ENCODE results near the gene IGFL4.
A peak's percentile ranks its signal among the peaks of the same experiment; 100 is the strongest.

The IGFL4 gene

DNA sequence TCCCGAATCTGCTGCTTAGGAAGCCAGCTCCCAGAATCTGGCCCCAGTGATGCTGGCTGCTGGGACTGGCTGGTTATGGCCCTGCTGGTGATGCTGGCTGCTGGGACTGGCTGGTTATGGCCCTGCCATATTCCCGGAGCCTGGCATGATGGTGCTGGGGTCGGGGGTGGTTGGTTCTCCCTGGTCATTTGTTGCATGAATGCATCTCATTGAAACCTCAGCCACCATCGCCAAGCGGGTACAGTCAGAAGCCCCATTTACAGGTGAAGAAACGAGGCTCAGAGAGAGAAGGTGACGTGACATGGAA lies 20.0 kb downstream of the IGFL4 start:
- DNase-seq (ENCODE audit: low spot score), result no peak

DNA sequence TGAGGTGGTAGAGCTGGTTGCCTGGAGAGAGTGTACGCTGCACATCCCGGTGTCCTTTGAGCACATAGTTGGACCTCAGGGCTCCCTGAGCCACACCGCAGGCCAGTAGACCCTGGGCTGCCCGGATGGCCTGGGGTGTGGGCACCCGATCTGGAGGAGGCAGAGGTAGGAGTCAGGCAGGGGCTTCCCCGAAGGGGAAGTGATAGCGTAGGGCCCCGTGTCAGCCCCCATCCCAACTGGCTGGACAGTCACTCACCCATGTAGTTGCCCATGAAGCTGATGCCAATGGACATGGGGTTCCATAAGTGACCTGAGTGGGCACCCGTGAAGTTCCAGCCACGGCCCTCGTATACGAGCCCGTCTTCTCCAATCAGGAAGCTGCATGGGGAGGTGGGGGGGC lies 21.5 kb downstream of the IGFL4 start:
- no peak for DNase-seq (ENCODE audit: low spot score)

DNA sequence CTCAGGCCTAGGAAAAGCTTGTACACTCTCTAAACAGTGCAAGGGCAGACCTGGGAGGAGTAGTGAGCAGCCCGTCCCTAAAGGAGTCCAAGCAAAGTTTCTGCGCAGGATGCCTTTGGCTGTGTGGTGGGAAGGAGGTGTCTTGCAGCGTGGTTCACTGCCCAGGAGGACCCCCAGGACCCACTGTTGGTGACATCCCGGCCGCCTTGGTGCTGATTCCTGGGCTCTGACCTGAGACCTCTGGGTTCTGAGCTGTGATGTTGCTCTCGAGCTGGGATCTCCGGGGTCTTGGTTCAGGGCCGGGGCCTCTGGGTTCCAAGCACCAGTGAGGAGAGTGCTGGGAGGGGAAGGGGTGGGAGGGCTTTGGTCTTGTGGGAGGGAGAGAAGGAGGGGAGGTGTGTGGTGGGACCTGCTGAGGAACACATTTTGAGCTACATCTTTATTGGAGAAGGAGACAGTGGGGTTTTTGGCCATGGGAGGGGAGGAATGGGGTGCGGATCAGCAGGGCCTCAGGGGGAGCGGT lies 22.0 kb downstream of the IGFL4 start:
- no peak for DNase-seq (ENCODE audit: low spot score)

DNA sequence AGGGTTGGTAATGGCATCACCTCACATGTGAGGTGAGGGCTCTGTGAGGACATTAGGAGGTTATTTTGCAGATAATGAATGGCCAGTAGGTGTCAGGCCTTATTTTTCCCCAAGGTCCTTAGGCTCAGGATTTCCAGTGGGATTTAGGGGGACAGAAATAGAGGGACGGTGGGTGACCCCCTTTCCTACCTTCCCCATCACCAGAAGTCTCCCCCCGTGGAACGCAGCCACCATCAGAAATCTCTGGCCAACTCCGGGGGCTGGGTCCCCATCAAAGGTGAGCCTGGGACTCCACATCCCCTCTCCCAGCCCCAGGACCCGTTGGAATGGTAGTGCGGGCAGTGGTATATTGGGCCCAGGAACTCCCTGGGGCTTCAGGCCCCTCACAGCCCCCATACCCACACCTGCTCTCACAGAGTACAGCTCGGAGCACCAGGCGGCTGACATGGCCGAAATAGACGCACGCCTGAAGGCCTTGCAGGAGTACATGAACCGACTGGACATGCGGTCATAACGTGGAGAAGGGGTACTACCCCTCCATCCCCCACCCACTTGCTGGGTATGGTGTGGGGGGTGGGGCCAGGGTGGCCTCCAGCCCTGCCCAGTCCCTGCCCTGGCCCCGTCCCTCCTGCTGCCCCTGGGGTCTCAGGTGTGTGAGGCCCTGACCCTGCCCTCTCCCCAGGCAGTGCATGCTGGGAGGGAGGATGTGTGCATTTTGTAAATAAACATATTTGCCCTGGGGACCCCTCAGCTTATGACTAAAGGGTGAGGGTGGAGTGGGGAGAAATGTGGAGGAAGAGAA lies 22.7 kb downstream of the IGFL4 start:
- DNase-seq (ENCODE audit: low spot score), result no peak

DNA sequence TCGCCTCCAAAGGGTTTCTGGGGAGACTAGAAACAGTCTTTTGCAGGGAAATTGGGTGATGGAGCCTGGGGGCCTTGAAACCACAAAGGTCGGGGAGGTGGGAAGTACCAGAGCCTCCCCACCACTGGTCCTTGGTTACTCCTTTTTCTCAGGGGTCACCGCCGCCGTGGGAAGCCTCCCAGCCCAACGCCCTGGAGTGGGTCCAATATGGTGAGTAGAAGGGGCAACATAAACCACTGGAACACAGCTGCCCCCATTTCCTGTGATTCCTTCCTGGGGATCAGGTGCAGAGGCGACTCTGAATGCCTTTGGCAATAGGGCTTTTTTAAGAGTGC lies 23.7 kb downstream of the IGFL4 start:
- no peak for DNase-seq (ENCODE audit: low spot score)

- DNase-seq (ENCODE audit: low spot score), result peak; percentile 86
Observed at GRCh38 chr19:46016426-46017094, 24.2 kb downstream of the IGFL4 start.

- DNase-seq (ENCODE audit: low spot score), result peak; percentile 35
Observed at GRCh38 chr19:46015687-46016425, 24.9 kb downstream of the IGFL4 start.

GRCh38 chr19:46014941-46015686 lies 25.7 kb downstream of the IGFL4 start:
- DNase-seq (ENCODE audit: low spot score), result peak; percentile 88

DNA sequence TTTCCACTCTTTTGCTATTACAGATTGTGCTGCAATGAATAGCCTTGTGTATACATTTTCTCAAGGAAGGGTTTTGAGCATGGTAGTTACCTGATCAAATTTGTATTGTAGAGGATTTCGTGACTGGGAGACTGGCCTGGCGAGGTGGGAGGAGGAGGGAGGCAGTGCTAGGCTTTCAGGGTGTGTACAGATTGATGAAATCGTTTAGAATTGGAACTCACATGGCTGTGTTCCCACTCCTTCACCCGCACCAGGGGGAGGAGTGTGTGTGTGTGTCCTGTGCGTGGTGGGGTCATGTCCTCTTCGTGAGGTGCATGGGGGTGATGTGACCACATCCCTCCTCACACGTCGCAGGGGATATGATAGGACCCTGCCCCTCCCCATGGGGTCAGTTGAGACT lies 26.3 kb downstream of the IGFL4 start:
- DNase-seq (ENCODE audit: low spot score), result no peak

DNA sequence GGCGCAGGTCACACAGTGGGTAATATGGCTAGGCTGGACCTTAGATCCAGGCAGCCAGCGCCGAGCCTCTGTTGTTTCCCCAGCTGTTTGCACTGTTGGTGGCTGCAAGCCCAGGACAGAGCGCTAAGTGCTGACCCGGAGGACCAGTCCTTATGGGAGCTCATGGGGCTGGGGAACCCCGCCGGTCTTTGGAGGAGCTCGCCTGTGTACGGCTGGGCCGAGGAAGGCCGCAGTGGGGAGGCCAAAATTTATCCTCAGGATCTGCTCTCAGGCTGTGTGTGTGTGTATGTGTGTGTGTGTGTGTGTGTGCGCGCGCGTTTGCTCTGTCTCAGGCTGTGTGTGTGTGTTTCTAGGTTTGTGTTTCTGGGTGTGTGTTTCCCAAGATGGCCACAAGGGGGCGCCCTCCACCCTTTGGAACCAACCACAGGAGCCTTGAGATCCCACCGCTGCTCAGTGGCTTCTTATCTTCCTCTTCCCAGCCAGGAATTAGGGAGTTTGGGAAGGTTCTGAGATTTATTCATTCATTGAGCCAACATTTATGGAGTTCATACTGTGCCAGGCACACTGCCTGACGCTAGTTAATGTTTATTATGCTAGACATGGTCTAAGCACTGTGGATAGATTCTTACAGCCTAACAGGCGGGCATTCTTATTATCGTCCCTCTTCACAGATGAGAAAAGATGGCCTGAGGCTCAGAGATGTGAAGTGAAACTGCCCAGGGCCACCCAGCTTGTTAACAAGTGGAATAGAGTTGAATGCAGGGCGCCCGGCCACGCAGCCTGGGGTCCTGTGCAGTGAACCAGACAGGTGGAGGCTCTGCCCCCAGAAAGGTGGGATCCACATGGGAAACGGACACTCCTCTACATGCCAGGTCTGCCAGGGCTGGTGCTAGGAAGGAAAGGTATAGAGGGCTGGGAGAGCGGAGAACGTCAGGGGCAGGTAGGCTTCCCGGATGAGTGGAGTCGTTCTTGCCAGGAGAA lies 31.0 kb downstream of the IGFL4 start:
- peak; percentile 44 for DNase-seq (ENCODE audit: low spot score)

- no peak for DNase-seq (ENCODE audit: low spot score)
Observed at GRCh38 chr19:46006411-46006810, 34.4 kb downstream of the IGFL4 start.

DNA sequence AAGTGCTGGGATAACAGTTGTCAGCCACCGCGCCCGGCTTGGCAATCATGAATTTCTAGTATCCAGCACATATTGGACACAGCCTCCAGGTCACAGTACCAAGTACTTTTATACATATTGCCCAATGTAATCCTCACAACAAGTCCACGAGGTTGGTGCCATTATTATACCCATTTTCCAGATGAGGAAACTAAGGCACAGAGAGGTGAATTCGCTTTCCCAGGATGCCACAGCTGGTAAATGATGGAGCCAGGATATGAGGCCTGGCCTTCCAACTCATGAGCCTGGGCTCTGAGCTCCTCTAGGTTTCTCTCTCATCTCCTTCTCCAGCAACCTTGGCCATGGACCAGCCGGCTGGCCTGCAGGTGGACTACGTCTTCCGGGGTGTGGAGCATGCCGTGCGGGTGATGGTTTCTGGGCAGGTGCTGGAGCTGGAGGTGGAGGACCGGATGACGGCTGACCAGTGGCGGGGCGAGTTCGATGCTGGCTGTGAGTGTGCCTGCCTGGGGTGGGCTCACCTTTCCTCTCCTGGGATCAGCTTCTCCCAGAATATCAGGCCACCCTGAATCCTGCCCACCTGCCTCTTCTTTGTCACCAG lies 38.0 kb downstream of the IGFL4 start:
- no peak for DNase-seq (ENCODE audit: low spot score)

GRCh38 chr19:46000491-46001246 lies 40.1 kb downstream of the IGFL4 start:
- no peak for DNase-seq (ENCODE audit: low spot score)

GRCh38 chr19:45999653-46000121 lies 41.1 kb downstream of the IGFL4 start:
- no peak for DNase-seq (ENCODE audit: low spot score)

DNA sequence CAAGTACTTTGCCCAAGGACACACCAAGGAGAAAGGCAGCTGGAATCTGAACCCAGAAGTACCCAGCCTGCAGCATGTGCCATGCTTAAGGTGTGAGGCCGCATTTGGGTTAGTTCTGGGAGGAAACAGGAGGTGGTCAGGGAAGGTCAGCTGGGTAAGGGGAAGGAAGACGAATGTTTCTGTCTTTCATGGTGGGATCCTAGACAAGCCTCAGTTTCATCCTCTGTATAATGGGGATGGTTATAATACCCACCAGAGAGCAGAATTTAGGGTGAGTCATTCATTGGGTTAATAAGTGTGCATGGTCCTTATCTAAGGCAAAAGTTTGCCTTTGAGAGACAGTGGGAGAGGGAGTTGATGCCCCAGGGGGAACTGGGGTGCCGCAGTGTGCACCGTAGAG lies 42.0 kb downstream of the IGFL4 start:
- no peak for DNase-seq (ENCODE audit: low spot score)

DNA sequence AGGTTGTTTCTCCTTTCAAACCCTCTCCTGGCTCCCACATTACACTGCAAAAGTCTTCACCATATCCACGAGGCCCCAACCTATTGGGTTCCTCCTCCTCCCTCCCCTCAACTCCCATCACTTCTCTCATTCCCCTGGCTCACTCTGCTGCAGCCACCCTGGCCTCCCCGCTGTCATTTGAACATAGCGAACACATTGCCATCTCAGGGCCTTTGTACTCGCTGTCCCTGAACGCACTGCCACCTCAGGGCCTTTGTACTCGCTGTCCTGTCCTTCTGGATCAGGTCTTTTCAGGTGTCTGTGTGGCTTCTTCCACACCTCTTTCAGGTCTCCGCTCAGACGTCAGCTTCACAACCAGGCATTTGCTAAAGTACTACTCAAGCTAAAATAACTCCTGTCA lies 43.9 kb downstream of the IGFL4 start:
- no peak for DNase-seq (ENCODE audit: low spot score)

DNA sequence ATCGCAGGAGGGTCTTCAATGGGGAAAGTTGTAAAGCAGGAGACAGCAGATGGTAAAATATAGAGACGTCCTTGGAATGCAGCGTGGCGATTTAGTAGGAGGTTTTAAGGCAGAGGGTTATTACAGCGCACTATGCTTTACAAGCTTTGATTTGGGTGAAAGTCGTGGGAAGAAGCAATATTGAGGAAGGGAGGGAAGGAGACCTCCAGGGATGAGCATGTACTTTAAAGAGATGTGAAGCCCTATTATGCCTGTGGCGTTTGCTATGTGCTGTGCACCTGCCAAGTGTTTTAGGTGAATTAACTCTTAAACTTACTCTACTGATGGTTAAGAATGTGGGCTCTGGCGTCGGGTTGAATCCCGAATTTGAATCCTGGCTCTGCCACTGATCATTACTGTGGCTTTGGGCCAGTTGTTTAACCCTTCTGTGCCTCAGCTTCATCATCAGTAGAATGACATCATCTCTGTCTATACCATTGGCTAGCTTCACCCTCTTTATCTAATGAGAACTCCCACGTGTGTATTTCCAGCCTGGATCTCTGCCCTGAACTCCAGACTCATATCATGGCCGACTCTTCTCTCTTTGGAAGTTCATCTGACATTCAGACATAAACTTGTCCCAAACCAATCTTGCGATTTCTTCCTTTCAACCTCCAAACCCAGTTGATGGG lies 45.0 kb downstream of the IGFL4 start:
- DNase-seq (ENCODE audit: low spot score), result peak; percentile 4

- DNase-seq (ENCODE audit: low spot score), result peak; percentile 98
Observed at GRCh38 chr19:45994998-45995714, 45.6 kb downstream of the IGFL4 start, which contains the start of gene CCDC61. Gene CCDC61, plus strand, starts transcription at chr19:45995467. Its CDS starts 7,552 bp downstream, at chr19:46003019.

Measured in LoVo (cell line).